ENCODE data around the gene DNMT3A. TPM values are rescaled to one million over a fixed set of nuclear protein-coding genes. Genes with fewer than 3 reads are reported as not detected.

The DNMT3A gene
- total and polyA plus RNA-seq, 2 donors from 2014 or later: 6.5 to 31.4 TPM

DNA sequence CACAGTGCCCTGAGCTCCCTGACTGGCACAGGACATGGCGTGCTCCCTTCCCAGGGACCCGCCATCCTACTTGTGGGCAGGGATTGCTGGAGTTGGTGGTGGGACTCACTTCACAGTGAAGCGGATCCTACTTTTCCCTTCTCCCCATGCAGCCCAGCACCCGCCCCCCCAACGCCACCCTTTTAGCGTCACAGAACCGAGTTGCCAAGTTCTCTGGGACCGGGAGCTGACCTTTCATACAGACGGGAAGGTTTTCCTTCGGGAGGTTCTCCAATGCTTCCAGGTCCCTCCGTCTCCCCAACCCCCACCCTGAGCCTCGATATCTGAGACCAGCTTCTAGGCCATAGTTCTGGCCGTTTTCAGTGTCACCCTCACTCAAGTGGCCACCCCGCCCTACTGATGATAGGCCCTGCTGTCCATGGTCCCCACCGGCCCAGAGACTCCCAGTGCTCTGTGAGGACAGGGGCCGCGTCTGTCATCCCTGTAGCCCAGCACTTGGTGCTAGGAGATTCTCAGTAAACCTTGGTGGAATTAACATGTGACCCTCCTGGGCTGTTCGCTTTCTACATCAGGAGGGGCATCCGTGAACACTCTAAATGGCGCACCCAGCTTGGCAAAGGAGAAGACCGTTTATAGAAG lies 1.6 kb upstream of the DNMT3A start:
- intact Hi-C loops (cut with DNase I): no loop called here
- TF ChIP-seq, protein P1, sequence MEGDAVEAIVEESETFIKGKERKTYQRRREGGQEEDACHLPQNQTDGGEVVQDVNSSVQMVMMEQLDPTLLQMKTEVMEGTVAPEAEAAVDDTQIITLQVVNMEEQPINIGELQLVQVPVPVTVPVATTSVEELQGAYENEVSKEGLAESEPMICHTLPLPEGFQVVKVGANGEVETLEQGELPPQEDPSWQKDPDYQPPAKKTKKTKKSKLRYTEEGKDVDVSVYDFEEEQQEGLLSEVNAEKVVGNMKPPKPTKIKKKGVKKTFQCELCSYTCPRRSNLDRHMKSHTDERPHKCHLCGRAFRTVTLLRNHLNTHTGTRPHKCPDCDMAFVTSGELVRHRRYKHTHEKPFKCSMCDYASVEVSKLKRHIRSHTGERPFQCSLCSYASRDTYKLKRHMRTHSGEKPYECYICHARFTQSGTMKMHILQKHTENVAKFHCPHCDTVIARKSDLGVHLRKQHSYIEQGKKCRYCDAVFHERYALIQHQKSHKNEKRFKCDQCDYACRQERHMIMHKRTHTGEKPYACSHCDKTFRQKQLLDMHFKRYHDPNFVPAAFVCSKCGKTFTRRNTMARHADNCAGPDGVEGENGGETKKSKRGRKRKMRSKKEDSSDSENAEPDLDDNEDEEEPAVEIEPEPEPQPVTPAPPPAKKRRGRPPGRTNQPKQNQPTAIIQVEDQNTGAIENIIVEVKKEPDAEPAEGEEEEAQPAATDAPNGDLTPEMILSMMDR (IDR thresholded peaks at IDR 0.05; ENCODE audit: borderline replicate concordance, extremely low read depth, insufficient read depth): no peak
- FAIRE-seq (no peak), DNase-seq (no peak)
- Histone ChIP-seq H3K27ac (ENCODE audit: low read depth in 2 of 2, low read length in 2 of 2) (no peak overlapping the region), H3K4me1 (ENCODE audit: control insufficient read depth in 2 of 3, insufficient read depth in 2 of 3, low read depth in 1 of 3, low read length in 3 of 3) (peaks cover 0 to 15% (median 0%) of the 10 kb centered on the region in 3 donors), H3K9me3 (ENCODE audit: control insufficient read depth in 2 of 3, insufficient read depth in 1 of 3, low read length in 3 of 3) (no peaks in the 10 kb centered on the region), H3K36me3 (ENCODE audit: control insufficient read depth in 2 of 3, insufficient read depth in 3 of 3, low read length in 3 of 3) (no peaks in the 10 kb centered on the region), H3K4me3 (ENCODE audit: low read length in 3 of 3) (no peak overlapping the region), H3K9ac (ENCODE audit: low read length in 3 of 3) (no peak overlapping the region), H3K27me3 (ENCODE audit: control insufficient read depth, insufficient read depth, low read length) (no peaks in the 10 kb centered on the region)

DNA sequence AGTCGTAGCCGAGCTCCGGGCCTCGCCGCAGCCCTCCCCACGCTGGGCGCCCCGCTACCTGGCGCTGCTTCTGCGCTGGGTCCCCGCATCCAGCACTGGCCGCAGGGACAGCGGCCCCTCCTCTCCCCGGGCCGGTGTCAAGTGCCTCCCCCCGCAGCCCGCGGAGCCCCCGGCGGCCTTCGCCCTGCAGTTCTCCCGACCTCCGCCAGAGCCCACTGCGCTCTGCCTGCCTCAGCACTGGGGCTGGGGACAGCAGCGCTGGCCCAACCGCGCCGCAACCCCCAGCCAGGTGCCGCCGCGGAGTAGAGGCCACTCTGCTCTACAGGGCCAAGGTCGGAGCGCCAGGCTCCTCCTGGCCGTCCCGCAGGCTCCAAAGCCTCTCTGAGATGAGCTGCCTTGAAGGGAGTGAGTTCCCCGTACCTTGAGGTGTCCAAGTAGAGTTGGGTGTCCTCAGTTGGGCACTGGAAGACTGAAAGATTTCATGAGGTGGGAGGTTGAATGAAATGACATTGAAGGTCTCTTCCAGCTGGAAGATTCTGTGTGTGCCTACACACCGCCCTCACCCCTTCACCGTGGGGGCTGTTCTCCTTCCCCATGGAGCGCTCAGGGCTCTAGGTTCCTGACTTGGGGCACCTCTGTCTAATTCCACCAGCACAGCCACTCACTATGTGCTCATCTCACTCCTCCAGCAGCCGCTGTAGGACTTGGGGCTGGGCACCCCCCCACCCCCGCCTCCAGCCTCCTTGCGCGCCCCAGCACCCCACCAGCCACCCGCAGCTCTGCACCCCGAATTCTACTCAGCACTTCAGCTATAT lies 854 bp upstream of the DNMT3A start:
- DNase-seq (peak; percentile 94 to 95 (median 94)), FAIRE-seq (no peak)
- peak overlapping the region; percentile 73 to 74 for H3K27ac ChIP-seq (ENCODE audit: low read depth in 2 of 2, low read length in 2 of 2)
- no peaks in the 10 kb centered on the region for H3K27me3 ChIP-seq (ENCODE audit: control insufficient read depth, insufficient read depth, low read length)
- intact Hi-C loops (cut with DNase I): no loop called here
- H3K4me3 ChIP-seq (ENCODE audit: low read length in 3 of 3): peak overlapping the region; percentile 24 to 53 (median 26)
- peak overlapping the region in 2 of 3 donors; percentile 29 to 55 for H3K9ac ChIP-seq (ENCODE audit: low read length in 3 of 3)
- no peaks in the 10 kb centered on the region for H3K9me3 ChIP-seq (ENCODE audit: control insufficient read depth in 2 of 3, insufficient read depth in 1 of 3, low read length in 3 of 3)
- TF ChIP-seq, protein P1 (IDR thresholded peaks at IDR 0.05; ENCODE audit: borderline replicate concordance, extremely low read depth, insufficient read depth): peak; percentile 98
- H3K36me3 ChIP-seq (ENCODE audit: control insufficient read depth in 2 of 3, insufficient read depth in 3 of 3, low read length in 3 of 3): no peaks in the 10 kb centered on the region
- peaks cover 0 to 20% (median 0%) of the 10 kb centered on the region in 3 donors for H3K4me1 ChIP-seq (ENCODE audit: control insufficient read depth in 2 of 3, insufficient read depth in 2 of 3, low read depth in 1 of 3, low read length in 3 of 3)

DNA sequence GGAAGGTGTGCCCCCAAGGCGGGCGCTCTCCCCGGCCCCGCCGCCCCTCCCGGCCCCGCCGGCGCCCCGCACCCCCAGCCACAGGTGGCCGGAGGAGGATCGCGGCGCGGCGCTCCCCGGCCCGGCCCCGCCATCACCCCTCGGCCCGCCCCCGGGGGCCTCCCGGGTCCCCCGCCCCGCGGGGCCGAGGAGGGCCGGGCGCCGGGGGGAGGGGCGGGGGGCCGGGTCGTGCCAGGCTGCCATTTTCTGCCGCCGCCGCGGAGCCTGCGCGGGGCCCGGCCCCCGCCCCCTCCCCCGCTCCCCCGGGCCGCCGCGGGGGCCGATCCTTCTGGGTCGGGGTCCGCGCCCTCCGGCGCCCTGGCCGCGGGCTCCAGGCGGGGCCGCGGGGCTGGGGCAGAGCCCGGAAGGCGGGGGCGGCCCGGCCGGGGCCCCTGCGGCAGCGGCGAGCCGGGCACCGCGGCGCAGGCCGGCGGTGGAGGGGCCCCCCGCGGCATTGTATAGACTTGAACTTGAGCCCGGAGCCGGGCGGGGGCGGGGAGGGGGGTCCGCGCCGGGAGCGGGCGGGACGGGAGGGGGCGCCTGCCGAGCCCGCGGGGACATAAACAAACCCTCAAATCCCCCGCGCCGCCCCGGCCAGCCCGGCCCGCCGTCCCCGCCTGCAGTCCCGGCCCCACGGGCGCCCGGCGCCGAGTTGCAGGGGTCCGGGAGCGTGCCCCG lies 556 bp downstream of the DNMT3A start:
- H3K27me3 ChIP-seq (ENCODE audit: control insufficient read depth, insufficient read depth, low read length): no peaks in the 10 kb centered on the region
- H3K4me1 ChIP-seq (ENCODE audit: control insufficient read depth in 2 of 3, insufficient read depth in 2 of 3, low read depth in 1 of 3, low read length in 3 of 3): peaks cover 0 to 26% (median 0%) of the 10 kb centered on the region in 3 donors
- H3K9ac ChIP-seq (ENCODE audit: low read length in 3 of 3): no peak overlapping the region
- H3K4me3 ChIP-seq (ENCODE audit: low read length in 3 of 3): no peak overlapping the region
- intact Hi-C loops (cut with DNase I): no loop called here
- TF ChIP-seq, protein P1 (IDR thresholded peaks at IDR 0.05; ENCODE audit: borderline replicate concordance, extremely low read depth, insufficient read depth): no peak
- DNase-seq: peak; percentile 33 to 82 (median 63)
- no peak for FAIRE-seq
- H3K9me3 ChIP-seq (ENCODE audit: control insufficient read depth in 2 of 3, insufficient read depth in 1 of 3, low read length in 3 of 3): no peaks in the 10 kb centered on the region
- H3K36me3 ChIP-seq (ENCODE audit: control insufficient read depth in 2 of 3, insufficient read depth in 3 of 3, low read length in 3 of 3): no peaks in the 10 kb centered on the region
- no peak overlapping the region for H3K27ac ChIP-seq (ENCODE audit: low read depth in 2 of 2, low read length in 2 of 2)
